Measurements from ENCODE around the gene WWOX.

Gene WWOX

DNA sequence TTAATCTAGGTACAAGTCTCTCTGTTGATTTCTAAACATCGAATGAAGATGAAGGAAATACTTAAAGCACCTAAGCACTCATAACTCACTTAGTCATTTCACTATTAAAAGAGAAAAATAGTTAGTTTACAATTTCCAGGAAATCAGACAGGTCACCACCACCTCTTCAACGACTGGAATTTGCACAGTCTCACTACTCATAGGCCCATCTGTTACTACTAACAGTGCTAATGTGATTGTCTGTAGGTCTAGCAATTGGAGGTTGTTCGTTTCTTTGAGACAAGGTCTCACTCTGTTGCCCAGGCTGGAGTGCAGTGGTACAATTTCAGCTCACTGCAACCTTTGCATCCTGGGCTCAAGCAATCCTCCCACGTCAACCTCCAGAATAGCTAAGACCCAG, 1056.5 kb downstream of the WWOX start:
- H3K36me3 ChIP-seq (ENCODE audit: control insufficient read depth, insufficient read depth, low read length) = no peaks in the 10 kb centered on the region
- H3K4me3 ChIP-seq (replicated peaks; ENCODE audit: low read depth, low read length) = no peak overlapping the region
- TF ChIP-seq CTCF (IDR thresholded peaks at IDR 0.05; ENCODE audit: insufficient read depth, low read length, poor library complexity, severe bottlenecking) = no peak
- H3K27me3 ChIP-seq (replicated peaks; ENCODE audit: control insufficient read depth, insufficient read depth, low read length) = peaks cover 2% of the 10 kb centered on the region
- DNase-seq (ENCODE audit: extremely low read depth, insufficient read length) = no peak

DNA sequence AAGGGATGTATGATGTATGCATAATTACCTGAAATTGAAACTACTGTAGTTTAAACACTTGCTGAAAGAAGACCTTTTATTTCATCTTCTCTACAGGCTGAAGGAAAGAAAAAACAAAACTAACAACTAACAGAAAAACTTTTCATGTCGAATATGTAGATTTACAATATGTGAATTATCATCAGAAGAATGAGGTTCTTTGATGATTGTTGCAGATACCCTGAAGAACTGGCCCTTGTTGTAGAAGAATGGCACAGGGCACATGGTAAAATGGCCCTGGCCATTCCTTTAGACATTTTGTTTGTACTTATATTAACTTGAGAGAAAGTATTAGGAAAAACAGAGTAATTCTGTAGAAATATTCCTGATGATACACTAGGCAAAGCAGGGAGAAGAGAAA, 1057.3 kb downstream of the WWOX start:
- H3K27me3 ChIP-seq (replicated peaks; ENCODE audit: control insufficient read depth, insufficient read depth, low read length) = peaks cover 2% of the 10 kb centered on the region
- no peak for DNase-seq (ENCODE audit: extremely low read depth, insufficient read length)
- no peak overlapping the region for H3K4me3 ChIP-seq (replicated peaks; ENCODE audit: low read depth, low read length)
- no peaks in the 10 kb centered on the region for H3K36me3 ChIP-seq (ENCODE audit: control insufficient read depth, insufficient read depth, low read length)
- TF ChIP-seq CTCF (IDR thresholded peaks at IDR 0.05; ENCODE audit: insufficient read depth, low read length, poor library complexity, severe bottlenecking) = no peak

DNA sequence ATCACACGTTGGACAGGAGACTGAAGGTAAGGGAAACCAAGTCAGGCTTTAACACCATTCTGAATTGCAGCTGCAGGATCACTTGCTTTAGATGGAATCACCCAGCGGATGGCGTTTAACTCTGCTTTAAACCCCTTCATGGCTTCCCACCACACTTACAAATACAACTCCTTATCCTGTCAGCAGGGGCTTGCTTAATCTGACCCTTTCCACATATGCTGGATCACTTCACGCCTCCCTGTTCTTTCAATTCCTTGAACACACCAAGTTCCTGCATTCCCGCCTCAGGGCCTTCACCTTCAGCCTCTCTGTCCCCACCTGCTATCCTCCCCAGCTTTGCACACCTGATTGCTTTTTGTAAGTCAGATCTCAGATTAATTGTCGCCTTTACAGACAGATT, 1058.9 kb downstream of the WWOX start:
- H3K4me3 ChIP-seq (replicated peaks; ENCODE audit: low read depth, low read length) = no peak overlapping the region
- no peaks in the 10 kb centered on the region for H3K36me3 ChIP-seq (ENCODE audit: control insufficient read depth, insufficient read depth, low read length)
- no peak for DNase-seq (ENCODE audit: extremely low read depth, insufficient read length)
- no peak for TF ChIP-seq CTCF (IDR thresholded peaks at IDR 0.05; ENCODE audit: insufficient read depth, low read length, poor library complexity, severe bottlenecking)
- peaks cover 2% of the 10 kb centered on the region for H3K27me3 ChIP-seq (replicated peaks; ENCODE audit: control insufficient read depth, insufficient read depth, low read length)

GRCh38 chr16:79159261-79160049, 1060.0 kb downstream of the WWOX start:
- no peak for TF ChIP-seq CTCF (IDR thresholded peaks at IDR 0.05; ENCODE audit: insufficient read depth, low read length, poor library complexity, severe bottlenecking)
- Histone ChIP-seq H3K27me3 (replicated peaks; ENCODE audit: control insufficient read depth, insufficient read depth, low read length) (peaks cover 2% of the 10 kb centered on the region), H3K4me3 (replicated peaks; ENCODE audit: low read depth, low read length) (no peak overlapping the region), H3K36me3 (ENCODE audit: control insufficient read depth, insufficient read depth, low read length) (no peaks in the 10 kb centered on the region)
- no peak for DNase-seq (ENCODE audit: extremely low read depth, insufficient read length)

DNA sequence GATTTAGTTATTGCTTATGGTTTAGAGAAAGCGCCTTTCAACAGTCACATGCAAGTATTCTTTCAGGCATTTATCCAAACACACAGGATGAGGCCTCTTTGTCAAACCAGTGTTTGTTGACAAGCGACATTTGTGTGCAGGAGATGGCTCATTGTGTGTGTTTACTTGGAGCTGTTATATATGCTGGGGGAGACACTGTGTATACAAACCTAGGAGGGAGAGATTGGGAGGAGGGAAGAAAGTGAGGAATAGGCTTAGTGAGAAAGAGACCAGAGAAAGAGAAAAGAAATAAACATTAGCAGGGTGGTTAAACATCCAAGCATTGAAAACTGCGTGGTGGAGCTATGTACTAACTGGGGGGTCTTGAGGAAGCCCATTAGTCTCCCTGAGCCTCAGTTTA, 1063.5 kb downstream of the WWOX start:
- Histone ChIP-seq H3K4me3 (replicated peaks; ENCODE audit: low read depth, low read length) (no peak overlapping the region), H3K36me3 (ENCODE audit: control insufficient read depth, insufficient read depth, low read length) (no peaks in the 10 kb centered on the region), H3K27me3 (replicated peaks; ENCODE audit: control insufficient read depth, insufficient read depth, low read length) (peaks cover 2% of the 10 kb centered on the region)
- TF ChIP-seq CTCF (IDR thresholded peaks at IDR 0.05; ENCODE audit: insufficient read depth, low read length, poor library complexity, severe bottlenecking) = no peak
- DNase-seq (ENCODE audit: extremely low read depth, insufficient read length) = no peak
